H1 (cell line): ENCODE measurements around the gene RALA. TPM values are rescaled to one million over a fixed set of nuclear protein-coding genes. Genes with fewer than 3 reads are reported as not detected.

Experiments used
- CTCF ChIA-PET: fragments of 300-600 bp; sonication (Branson Sonifier 250); formaldehyde crosslinking; loops from one replicate; lab custom pipeline; 2021; ENCODE audit not compliant: partially characterized antibody; lab: Charles Lee
- POLR2A ChIA-PET: fragments of 300-600 bp; sonication (Branson Sonifier 250); formaldehyde crosslinking; loops from one replicate; lab custom pipeline; 2021; ENCODE audit warnings: inconsistent platforms; ENCODE audit not compliant: partially characterized antibody; lab: Charles Lee
- DNase-seq, 2 experiments: peaks; one replicate each; pipeline versions ENCODE4 v3.0.0 to v3.0.0-alpha.2; 2010 to 2022; ENCODE audit warnings: low spot score in 2 of 2, low read depth in 1 of 2, mixed read lengths in 1 of 2
- FAIRE-seq: peaks from 2 replicates; lab custom pipeline; 2011; peaks lifted over from hg19 to GRCh38; lab: Jason Lieb, UNC
- H2AFZ ChIP-seq: 2 replicates; pipeline ENCODE4 v1.8.1; 2012; ENCODE audit warnings: low read length, inconsistent platforms
- H2AK5ac ChIP-seq: 2 replicates; pipeline ENCODE4 v1.6.1; 2013; ENCODE audit warnings: low read depth, low read length
- H2BK120ac ChIP-seq: replicated peaks from 2 replicates; pipeline ENCODE3; 2013; ENCODE audit warnings: low read depth, low read length, inconsistent platforms
- H2BK12ac ChIP-seq: 2 replicates; pipeline ENCODE4 v1.6.1; 2013; ENCODE audit warnings: low read depth, low read length
- H2BK15ac ChIP-seq: 2 replicates; pipeline ENCODE4 v1.6.1; 2013; ENCODE audit warnings: low read length
- H2BK20ac ChIP-seq: 2 replicates; pipeline ENCODE4 v1.6.1; 2013; ENCODE audit warnings: low read length
- H2BK5ac ChIP-seq: 2 replicates; pipeline ENCODE4 v1.6.1; 2013; ENCODE audit warnings: low read depth, low read length
- H3K14ac ChIP-seq: 2 replicates; pipeline ENCODE4 v1.6.1; 2013; ENCODE audit warnings: inconsistent platforms; ENCODE audit not compliant: insufficient read length
- H3K18ac ChIP-seq: 2 replicates; pipeline ENCODE4 v1.6.1; 2013; ENCODE audit warnings: low read length; ENCODE audit errors: extremely low read depth
- H3K23ac ChIP-seq: 2 replicates; pipeline ENCODE4 v1.6.1; 2013; ENCODE audit warnings: inconsistent platforms; ENCODE audit not compliant: insufficient read length
- H3K23me2 ChIP-seq: 2 replicates; pipeline ENCODE4 v1.6.1; 2013; ENCODE audit warnings: low read depth, low read length
- H3K27ac ChIP-seq: 2 replicates; pipeline ENCODE4 v1.6.1; 2011; ENCODE audit warnings: low read depth, low read length, inconsistent platforms
- H3K27me3 ChIP-seq, 4 experiments: replicated peaks in 1 of 4; 1 replicate in 1 of 4; 2 replicates in 3 of 4; pipeline versions ENCODE4 v1.6.1 to v1.8.1; 2011 to 2013; ENCODE audit warnings: low read length in 3 of 4, mild to moderate bottlenecking in 3 of 4, inconsistent platforms in 2 of 4, mixed read lengths in 2 of 4, moderate library complexity in 1 of 4; ENCODE audit not compliant: control insufficient read depth in 3 of 4, insufficient read depth in 3 of 4; ENCODE audit errors: extremely low read depth in 1 of 4
- H3K36me3 ChIP-seq, 4 experiments: 2 replicates each; pipeline versions ENCODE4 v1.6.1 to v1.8.1; 2011 to 2013; ENCODE audit warnings: mild to moderate bottlenecking in 4 of 4, low read length in 3 of 4, moderate library complexity in 2 of 4, control low read depth in 1 of 4, inconsistent platforms in 1 of 4; ENCODE audit not compliant: insufficient read depth in 4 of 4, control insufficient read depth in 2 of 4
- H3K4ac ChIP-seq: replicated peaks from 2 replicates; pipeline ENCODE3; 2013; ENCODE audit warnings: low read length, low read depth, mixed read lengths, inconsistent platforms; ENCODE audit not compliant: insufficient read length
- H3K4me1 ChIP-seq, 4 experiments: replicated peaks in 1 of 4; 1 replicate in 1 of 4; 2 replicates in 3 of 4; pipeline versions ENCODE4 v1.6.1 to v1.8.1; 2011 to 2013; ENCODE audit warnings: low read length in 3 of 4, inconsistent platforms in 2 of 4, mixed read lengths in 1 of 4; ENCODE audit not compliant: insufficient read depth in 4 of 4, control insufficient read depth in 3 of 4
- H3K4me2 ChIP-seq, 2 experiments: 2 replicates each; pipeline versions ENCODE4 v1.6.1 to v1.8.1; 2011 to 2013; ENCODE audit warnings: low read depth in 2 of 2, low read length in 2 of 2, control low read depth in 1 of 2, inconsistent platforms in 1 of 2, mild to moderate bottlenecking in 1 of 2; ENCODE audit not compliant: insufficient read depth in 1 of 2
- H3K4me3 ChIP-seq, 4 experiments: fragments of 200-600, 300-600 bp in 1 of 4; sonication (generic), shearing (Covaris generic), sonication (Bioruptor Twin) in 1 of 4; 2 replicates each; pipeline versions ENCODE4 v1.5.1 to v1.8.1; 2011 to 2016; ENCODE audit warnings: low read length in 4 of 4, low read depth in 3 of 4, control low read depth in 2 of 4, inconsistent platforms in 2 of 4, mild to moderate bottlenecking in 2 of 4, mixed read lengths in 1 of 4, moderate library complexity in 1 of 4; ENCODE audit not compliant: insufficient read depth in 2 of 4; ENCODE audit errors: extremely low read depth in 1 of 4
- H3K56ac ChIP-seq: replicated peaks from 2 replicates; pipeline ENCODE3; 2013; ENCODE audit warnings: low read depth, mild to moderate bottlenecking, mixed read lengths, low read length, inconsistent platforms; ENCODE audit not compliant: insufficient read length
- H3K79me1 ChIP-seq: 2 replicates; pipeline ENCODE4 v1.6.1; 2013; ENCODE audit warnings: low read depth, low read length, control low read depth
- H3K79me2 ChIP-seq, 2 experiments: 2 replicates each; pipeline versions ENCODE4 v1.6.1 to v1.8.1; 2012 to 2013; ENCODE audit warnings: low read length in 2 of 2, mild to moderate bottlenecking in 2 of 2, inconsistent platforms in 1 of 2; ENCODE audit not compliant: insufficient read depth in 2 of 2, control insufficient read depth in 1 of 2
- H3K9ac ChIP-seq, 4 experiments: replicated peaks in 1 of 4; 1 replicate in 1 of 4; 2 replicates in 3 of 4; pipeline versions ENCODE4 v1.6.1 to v1.8.1; 2011 to 2013; ENCODE audit warnings: low read depth in 3 of 4, low read length in 3 of 4, control low read depth in 2 of 4, mild to moderate bottlenecking in 2 of 4, moderate library complexity in 2 of 4, inconsistent platforms in 1 of 4; ENCODE audit errors: extremely low read depth in 1 of 4
- H3K9me3 ChIP-seq, 2 experiments: 2 replicates each; pipeline versions ENCODE4 v1.6.1 to v1.8.1; 2012 to 2013; ENCODE audit warnings: mild to moderate bottlenecking in 2 of 2, moderate library complexity in 2 of 2, control low read depth in 1 of 2, inconsistent platforms in 1 of 2, low read depth in 1 of 2, low read length in 1 of 2, mixed read lengths in 1 of 2; ENCODE audit not compliant: insufficient read depth in 2 of 2
- H4K20me1 ChIP-seq, 2 experiments: replicated peaks in 1 of 2; 2 replicates each; pipeline versions ENCODE3 to v1.8.1; 2011 to 2013; ENCODE audit warnings: inconsistent platforms in 2 of 2, low read length in 2 of 2, mild to moderate bottlenecking in 1 of 2; ENCODE audit not compliant: insufficient read depth in 2 of 2, control insufficient read depth in 1 of 2
- H4K5ac ChIP-seq: 2 replicates; pipeline ENCODE4 v1.6.1; 2013; ENCODE audit warnings: low read length, low read depth, mixed read lengths, inconsistent platforms; ENCODE audit not compliant: insufficient read length
- H4K8ac ChIP-seq: 2 replicates; pipeline ENCODE4 v1.8.0; 2013; ENCODE audit warnings: mild to moderate bottlenecking, moderate library complexity, low read length, inconsistent platforms; ENCODE audit not compliant: insufficient read depth; ENCODE audit errors: extremely low read depth
- H4K91ac ChIP-seq: replicated peaks from 2 replicates; pipeline ENCODE3; 2013; ENCODE audit warnings: low read length, mixed read lengths, inconsistent platforms; ENCODE audit not compliant: insufficient read length
- BRCA1 ChIP-seq: IDR thresholded peaks from 2 replicates; pipeline ENCODE4 v1.6.1; 2012; ENCODE audit warnings: low read depth, low read length, improper control_type of control experiment
- CHD1 ChIP-seq: IDR thresholded peaks from 2 replicates; pipeline ENCODE4 v1.6.1; 2012; ENCODE audit warnings: low read depth, low read length, improper control_type of control experiment
- CTBP2 ChIP-seq: IDR thresholded peaks from 2 replicates; pipeline ENCODE4 v1.7.0; 2011; ENCODE audit warnings: borderline replicate concordance, mild to moderate bottlenecking, moderate library complexity, mixed read lengths, low read length; ENCODE audit not compliant: insufficient read depth, insufficient read length
- EP300 ChIP-seq, 2 experiments: IDR thresholded peaks; 1 replicate in 1 of 2; 2 replicates in 1 of 2; pipeline ENCODE4 v1.6.1; 2011 to 2012; ENCODE audit warnings: low read depth in 2 of 2, low read length in 2 of 2, mild to moderate bottlenecking in 2 of 2, borderline replicate concordance in 1 of 2, inconsistent platforms in 1 of 2, moderate library complexity in 1 of 2
- FOSL1 ChIP-seq: IDR thresholded peaks from 2 replicates; pipeline ENCODE4 v1.6.1; 2011; ENCODE audit warnings: mild to moderate bottlenecking, low read depth, low read length, moderate library complexity; ENCODE audit not compliant: insufficient read depth
- RFX5 ChIP-seq: IDR thresholded peaks from 2 replicates; pipeline ENCODE4 v1.6.1; 2011; ENCODE audit warnings: low read depth, low read length, improper control_type of control experiment, borderline replicate concordance
- WGBS, 2 experiments: shearing (Covaris generic) in 1 of 2; methylation state at CpG; one replicate each; pipeline versions ENCODE4 v1.1.6 to v1.1.7; 2013 to 2015; ENCODE audit warnings: low lambda C conversion rate in 2 of 2, mixed read lengths in 2 of 2, inconsistent platforms in 1 of 2, low coverage in 1 of 2, missing lambda C conversion rate in 1 of 2; ENCODE audit not compliant: insufficient replicate concordance in 2 of 2, insufficient coverage in 1 of 2, insufficient read length in 1 of 2; ENCODE audit errors: extremely low coverage in 1 of 2, missing lambda C conversion rate in 1 of 2; 5-methylcytosine and 5-hydroxymethylcytosine counted together
- polyA plus RNA-seq, 7 experiments: library from polyadenylated mRNA; depleted of rRNA in 3 of 7; stranded (reverse) in 5 of 7; unstranded in 2 of 7; fragments of >200 nt in 5 of 7; fragments of 200-250 nt in 2 of 7; gene quantifications; 1 replicate in 5 of 7; 2 replicates in 1 of 7; 4 replicates in 1 of 7; pipeline versions ENCODE4 v1.2.1 to v1.2.3, GENCODE V29; 2011 to 2013; ENCODE audit warnings: missing spikeins in 2 of 7, mixed read lengths in 2 of 7
- total RNA-seq: library from RNA; stranded (reverse); fragmentation: NEBNext Ultra II Directional; extraction: Animal tissue kit (Norgen Biotek cat#: 25700); gene quantifications from 2 replicates; pipeline ENCODE4 v1.2.1, GENCODE V29; 2021

Gene RALA
- total and polyA plus RNA-seq, 2 of the 8 experiments (the other 6 are each of a cell fraction or from before 2014, with no cell fraction given) = 24.1 to 72.8 TPM

DNA sequence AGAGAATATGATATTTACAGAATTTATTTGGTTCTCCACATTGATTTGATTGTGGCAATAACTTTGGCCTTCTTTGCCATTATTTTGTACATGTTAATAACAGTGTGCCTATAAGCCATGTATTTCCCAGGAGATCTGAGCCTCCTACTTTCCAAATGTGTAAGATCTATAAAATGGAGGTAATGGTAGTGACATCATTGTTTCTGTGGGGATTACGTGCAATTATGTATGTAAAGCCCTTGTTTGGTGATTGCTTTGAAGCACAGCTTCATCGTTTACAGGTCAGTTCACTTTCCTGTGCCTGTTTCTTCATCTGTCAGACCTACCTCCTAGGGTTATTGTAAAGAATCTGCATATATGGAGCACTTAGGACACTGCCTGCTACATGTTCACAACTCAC is 39.8 kb upstream of the RALA start:
- no peak for FAIRE-seq
- no peak for TF ChIP-seq CHD1
- TF ChIP-seq EP300 (IDR thresholded peaks at IDR 0.05; ENCODE audit: borderline replicate concordance in 1 of 2, low read depth in 2 of 2, low read length in 2 of 2) = no peak
- TF ChIP-seq BRCA1 = no peak
- no peak for TF ChIP-seq CTBP2
- no peak for TF ChIP-seq RFX5
- no peak for TF ChIP-seq FOSL1
- Histone ChIP-seq H3K4me3 (no peak overlapping the region), H4K91ac (no peak overlapping the region), H3K27ac (no peak overlapping the region), H3K18ac (no peak overlapping the region), H3K4ac (no peak overlapping the region), H2AK5ac (no peak overlapping the region; the same call in 1 of the 2 replicates), H4K8ac (no peak overlapping the region), H2AFZ (no peak overlapping the region), H4K5ac (no peak overlapping the region), H2BK20ac (no peak overlapping the region), H3K36me3 (no peaks in the 10 kb centered on the region; a peak in 1 of 8 replicates), H3K23me2 (no peaks in the 10 kb centered on the region), H3K27me3 (no peaks in the 10 kb centered on the region), H2BK12ac (no peak overlapping the region), H3K56ac (no peak overlapping the region), H3K23ac (no peak overlapping the region), H3K79me1 (no peaks in the 10 kb centered on the region), H3K4me1 (peaks cover 0 to 4% (median 2%) of the 10 kb centered on the region in 4 experiments; a peak in 4 of 7 replicates), H3K79me2 (no peaks in the 10 kb centered on the region), H2BK5ac (no peak overlapping the region), H3K9me3 (no peaks in the 10 kb centered on the region), H2BK15ac (no peak overlapping the region; the same call in 1 of the 2 replicates), H3K9ac (no peak overlapping the region), H4K20me1 (no peaks in the 10 kb centered on the region), H2BK120ac (no peak overlapping the region), H3K4me2 (no peak overlapping the region), H3K14ac (no peak overlapping the region)
- WGBS, 2 experiments = 72% methylated on average over 2 of the region's 2 CpGs; no CpG with 5 or more reads in 1 of the 2 experiments
- ChIA-PET POLR2A (no interaction called here), CTCF (interaction anchor here (8.5 kb wide), 1 partner anchor 162 kb away, joined by 406 read pairs; no protein-coding TSS in a partner anchor)
- no peak for DNase-seq
